Breast epithelium (tissue), 3 donors: ENCODE data around the gene TRAPPC6A.

ENCODE experiments used
- CTCF ChIP-seq, 3 donors: fragments of 450-650 bp; IDR thresholded peaks; one replicate each; pipeline ENCODE4 v1.5.1; 2016 to 2017; ENCODE audit warnings: antibody characterized with exemption in 3 of 3, mild to moderate bottlenecking in 3 of 3, moderate library complexity in 3 of 3
- POLR2A ChIP-seq: fragments of 450-650 bp; IDR thresholded peaks from one replicate; pipeline ENCODE4 v1.6.1; 2016; ENCODE audit warnings: antibody characterized with exemption, mild to moderate bottlenecking, moderate library complexity

DNA sequence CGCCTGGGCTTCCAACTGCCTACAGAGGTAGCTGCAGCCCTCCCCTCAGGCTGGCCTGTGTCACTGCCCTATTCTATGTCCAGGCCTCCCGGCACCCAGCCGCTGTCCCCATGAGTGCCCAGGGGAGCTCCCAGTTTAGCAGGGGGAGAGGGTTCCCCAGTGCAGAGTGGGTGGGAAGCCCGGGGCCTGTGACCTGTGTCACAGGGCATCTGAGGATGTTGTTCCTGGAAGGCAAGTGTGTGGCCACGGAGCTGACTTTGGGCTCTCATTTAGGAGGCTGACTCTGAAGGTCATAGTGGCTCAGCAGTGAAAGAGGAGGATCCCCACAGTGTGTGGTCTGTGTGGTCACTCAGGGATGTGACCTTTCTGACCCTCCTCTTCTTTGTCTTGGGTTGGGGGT lies 59.9 kb downstream of the TRAPPC6A start:
- TF ChIP-seq CTCF (IDR thresholded peaks at IDR 0.05), result no peak
- no peak for TF ChIP-seq POLR2A
